Epithelial cell of prostate (primary cell): ENCODE results near the gene SFTPA1.
"Not testable (repeated sequence)": the region's sequence is repeated elsewhere in the genome, so short reads cannot be mapped to it uniquely, and the experiment has no call there.

ENCODE experiments used
- DNase-seq: peaks from one replicate; pipeline ENCODE4 v3.0.0-alpha.2; 2011; ENCODE audit warnings: low read depth, low spot score
- H3K27ac ChIP-seq: fragments of 450-650 bp; 2 replicates; pipeline ENCODE4 v1.5.1; 2017; ENCODE audit warnings: mild to moderate bottlenecking

Gene SFTPA1

GRCh38 chr10:79610601-79611191, at the start of gene SFTPA1:
Gene SFTPA1, plus strand, starts transcription at chr10:79610939. Its CDS starts 887 bp downstream, at chr10:79611826.
- DNase-seq, result no peak
- H3K27ac ChIP-seq, result no peak within 1 kb of the TSS

DNA sequence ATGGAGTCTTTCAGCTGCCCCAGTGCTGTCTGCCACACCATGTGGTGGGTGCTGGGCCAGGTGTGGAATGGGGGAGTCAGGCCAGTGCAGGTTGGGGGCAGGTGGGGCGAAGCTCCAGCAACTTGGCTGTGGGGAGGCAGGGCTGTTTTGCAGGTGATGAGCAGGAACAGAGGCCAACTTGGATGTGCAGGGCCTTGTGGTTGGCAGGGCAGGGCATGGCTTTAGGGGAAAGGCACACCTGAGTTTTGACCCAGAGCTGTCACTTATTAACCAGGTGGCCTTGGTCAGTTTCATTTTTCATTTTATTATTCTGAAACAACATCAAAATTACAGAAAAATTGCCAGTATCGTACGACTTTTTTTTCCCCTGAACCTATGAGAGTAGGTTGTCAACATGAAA, 49.5 kb upstream of the SFTPA1 start:
- no peak for DNase-seq
- H3K27ac ChIP-seq, result no peak overlapping the region

DNA sequence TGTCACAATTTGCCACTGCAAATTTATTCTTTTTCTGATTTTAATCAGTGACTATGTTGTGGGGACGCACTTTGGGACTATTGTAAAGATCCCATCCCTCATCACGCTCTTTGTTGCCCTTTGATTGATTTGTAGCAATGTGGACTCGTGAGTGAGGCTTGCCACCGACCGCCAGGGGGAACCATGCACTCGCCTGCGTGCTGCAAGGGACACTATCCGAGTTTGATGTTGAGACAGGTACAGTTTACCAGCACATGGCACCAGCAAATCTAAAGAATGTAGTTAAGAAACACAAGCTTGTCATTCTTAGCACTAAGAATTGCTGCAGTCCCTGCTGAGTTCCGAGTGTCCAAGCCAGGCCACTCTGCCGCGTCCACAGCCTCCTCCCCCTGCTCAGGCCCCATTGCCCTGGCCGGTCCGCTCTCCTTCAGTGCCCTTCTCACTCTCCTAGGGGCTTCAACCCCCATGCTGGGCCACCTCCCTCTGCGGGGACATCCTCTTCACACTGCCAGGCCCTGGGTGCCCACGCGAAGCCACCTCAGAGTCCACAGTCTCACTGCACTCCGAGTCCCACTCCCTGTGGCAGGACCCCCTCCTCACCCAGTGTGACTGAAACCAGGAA, 48.5 kb upstream of the SFTPA1 start:
- no peak overlapping the region for H3K27ac ChIP-seq
- DNase-seq, result no peak

DNA sequence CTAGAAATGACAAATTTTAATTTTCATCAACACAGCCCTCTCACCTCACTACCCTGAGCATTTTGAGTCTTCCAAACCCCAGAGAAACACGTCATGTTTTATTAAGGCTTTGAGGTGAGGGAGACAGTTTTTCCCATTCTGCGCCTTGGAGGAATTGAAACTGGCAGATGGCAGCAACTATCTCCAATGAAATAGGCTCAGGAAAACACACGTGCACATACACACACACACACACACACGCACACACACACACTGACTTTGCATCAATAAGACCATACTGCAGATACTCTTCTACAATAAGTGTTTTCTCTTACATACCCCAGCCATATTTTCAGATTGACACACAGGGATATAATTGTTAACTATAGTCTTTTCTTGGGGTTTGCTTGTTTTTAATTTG, 47.3 kb upstream of the SFTPA1 start:
- no peak overlapping the region for H3K27ac ChIP-seq
- DNase-seq, result no peak

GRCh38 chr10:79570624-79571023, 40.1 kb upstream of the SFTPA1 start:
- not testable (repeated sequence) for DNase-seq, H3K27ac ChIP-seq

GRCh38 chr10:79579361-79579760, 31.4 kb upstream of the SFTPA1 start:
- H3K27ac ChIP-seq, result no peak overlapping the region
- no peak for DNase-seq

GRCh38 chr10:79581044-79581443, 29.7 kb upstream of the SFTPA1 start:
- no peak overlapping the region for H3K27ac ChIP-seq
- DNase-seq, result no peak

DNA sequence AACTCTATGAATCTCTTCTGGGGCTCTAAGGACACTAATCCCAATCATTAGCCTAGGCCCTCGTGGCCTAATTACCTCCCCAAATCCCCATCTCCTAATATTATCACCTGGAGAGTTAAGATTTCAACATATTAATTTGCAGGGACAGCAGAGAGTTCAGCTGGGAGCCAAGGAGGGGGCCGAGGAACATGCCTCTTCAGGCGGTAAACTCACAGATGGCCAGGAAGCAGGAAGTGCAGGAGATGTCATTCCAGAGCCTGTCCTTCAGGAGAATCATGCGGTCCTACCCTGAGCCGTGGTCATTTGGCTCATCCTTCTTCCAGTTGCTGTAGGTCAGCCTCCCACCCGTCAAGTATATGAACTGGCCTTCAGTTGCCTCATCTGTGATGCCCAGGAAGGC, 28.6 kb upstream of the SFTPA1 start:
- H3K27ac ChIP-seq, result no peak overlapping the region
- DNase-seq, result no peak

DNA sequence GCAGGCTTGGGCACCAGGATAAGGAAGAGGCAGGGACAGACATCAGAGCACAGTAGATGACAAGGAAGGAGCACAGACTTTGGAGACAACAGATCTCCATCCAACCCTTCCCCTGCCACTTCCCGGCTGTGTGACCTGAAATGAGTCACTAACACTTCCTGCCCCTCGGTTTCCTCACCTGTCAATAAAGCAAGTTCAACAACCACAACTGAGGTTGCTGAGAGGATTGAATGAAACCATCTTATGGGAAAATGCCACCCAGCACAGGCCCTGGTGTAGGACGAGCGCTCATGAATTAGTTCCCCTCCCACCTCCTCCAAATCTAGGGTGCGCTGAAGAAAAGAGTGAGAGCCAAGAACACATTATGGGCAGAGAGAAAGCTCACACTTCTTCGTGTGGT, 27.8 kb upstream of the SFTPA1 start:
- not testable (repeated sequence) for H3K27ac ChIP-seq, DNase-seq

DNA sequence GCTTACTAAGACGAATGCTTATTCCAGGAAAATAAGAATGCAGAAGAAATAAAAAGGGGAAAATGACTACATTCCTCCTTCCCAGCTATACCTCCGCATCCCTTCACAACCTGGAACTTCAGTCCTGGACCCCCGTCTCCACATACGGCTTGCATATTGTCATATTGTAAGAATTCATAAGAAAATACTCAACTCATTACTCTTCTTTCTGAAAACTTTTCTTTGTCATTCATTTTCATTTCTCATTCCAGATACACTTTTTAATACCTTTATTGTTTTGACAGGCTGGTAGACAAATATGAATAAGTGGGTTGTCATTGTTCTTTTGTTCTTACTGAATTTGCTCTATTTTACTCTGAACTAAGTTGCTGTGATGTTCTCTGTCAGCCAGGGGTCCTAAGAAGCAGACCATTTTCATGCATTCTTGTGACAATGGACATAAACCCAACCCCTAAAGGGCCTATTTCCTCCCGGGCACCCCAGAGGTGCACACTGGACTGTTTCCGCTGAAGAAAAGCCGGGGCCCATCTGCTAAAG, 27.2 kb upstream of the SFTPA1 start:
- no peak overlapping the region for H3K27ac ChIP-seq
- DNase-seq, result no peak

DNA sequence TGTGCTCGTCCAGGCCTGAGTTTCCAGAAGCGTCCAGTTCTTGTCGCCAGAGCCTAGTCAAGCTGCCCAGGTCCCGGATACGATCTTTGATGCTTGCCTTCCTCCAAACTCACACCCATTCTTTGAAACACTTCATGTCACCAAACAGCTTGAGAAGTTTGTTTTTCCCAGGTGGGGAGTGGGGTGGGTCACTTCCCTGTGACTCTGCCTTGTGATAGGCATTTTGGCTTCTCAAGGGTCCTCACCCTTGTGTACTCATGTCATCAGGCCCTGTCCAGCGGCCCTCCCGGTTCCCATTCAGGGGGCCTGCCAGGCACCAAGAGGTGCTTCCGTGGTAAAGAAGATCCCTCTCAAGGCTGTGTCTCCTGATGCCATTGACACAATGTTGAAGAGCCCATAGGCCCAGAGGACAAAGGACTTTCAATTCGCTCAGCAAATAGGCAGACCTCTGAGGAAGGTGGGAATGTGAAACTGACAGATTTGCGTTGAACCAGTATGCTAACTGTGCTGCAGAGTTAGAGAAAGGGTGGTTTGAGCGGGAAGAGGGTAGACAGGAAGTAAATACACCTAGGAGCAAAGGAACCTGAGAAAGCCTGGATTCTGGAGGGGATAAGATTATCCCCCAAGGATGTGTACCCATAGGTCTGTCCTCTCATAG, 24.7 kb upstream of the SFTPA1 start:
- no peak for DNase-seq
- H3K27ac ChIP-seq, result no peak overlapping the region

GRCh38 chr10:79586933-79587332, 23.8 kb upstream of the SFTPA1 start:
- H3K27ac ChIP-seq, result no peak overlapping the region
- DNase-seq, result no peak

DNA sequence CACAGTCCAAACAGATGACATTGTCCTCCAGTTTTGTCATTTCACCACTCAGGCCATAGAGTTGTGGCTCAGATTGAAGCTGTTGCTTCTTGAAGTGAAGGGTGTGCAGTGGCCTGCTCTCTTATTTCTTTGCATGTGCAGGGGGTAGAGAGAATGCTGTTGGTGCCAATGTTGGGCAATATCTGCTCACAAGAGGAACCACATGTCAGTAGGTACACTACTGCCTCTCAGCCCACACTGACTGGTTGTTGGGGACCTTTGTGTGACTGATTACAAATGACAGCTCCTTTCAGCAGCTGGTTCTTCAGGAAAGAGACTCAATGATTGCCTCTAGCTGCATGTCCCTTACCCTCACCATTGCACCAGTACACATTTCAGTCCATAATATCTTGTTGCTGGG, 21.9 kb upstream of the SFTPA1 start:
- no peak overlapping the region for H3K27ac ChIP-seq
- no peak for DNase-seq

- no peak for DNase-seq
- H3K27ac ChIP-seq, result no peak overlapping the region
Measured at GRCh38 chr10:79593377-79593776, 17.4 kb upstream of the SFTPA1 start.

GRCh38 chr10:79594565-79594964, 16.2 kb upstream of the SFTPA1 start:
- H3K27ac ChIP-seq, DNase-seq: not testable (repeated sequence)

- H3K27ac ChIP-seq, result no peak overlapping the region
- no peak for DNase-seq
Measured at GRCh38 chr10:79595510-79595909, 15.2 kb upstream of the SFTPA1 start.

DNA sequence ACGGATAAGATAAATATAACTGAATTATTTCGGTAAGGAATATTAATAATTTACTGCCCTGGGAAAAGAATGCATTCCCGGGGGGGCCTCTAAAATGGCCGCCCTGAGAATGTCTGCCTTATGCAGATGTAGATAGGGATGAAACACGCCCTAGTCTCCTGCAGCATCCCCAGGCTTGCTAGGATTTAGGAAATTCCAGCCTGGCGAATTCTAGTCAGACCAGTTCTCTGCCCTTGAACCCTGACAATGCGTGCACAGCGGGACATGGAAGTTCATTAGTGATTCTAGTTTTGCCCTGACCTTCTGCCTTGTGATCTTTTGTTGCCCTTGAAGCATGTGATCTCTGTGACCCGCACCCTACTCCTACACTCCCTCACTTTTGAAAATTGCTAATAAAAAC, 11.1 kb upstream of the SFTPA1 start:
- DNase-seq, H3K27ac ChIP-seq: not testable (repeated sequence)

DNA sequence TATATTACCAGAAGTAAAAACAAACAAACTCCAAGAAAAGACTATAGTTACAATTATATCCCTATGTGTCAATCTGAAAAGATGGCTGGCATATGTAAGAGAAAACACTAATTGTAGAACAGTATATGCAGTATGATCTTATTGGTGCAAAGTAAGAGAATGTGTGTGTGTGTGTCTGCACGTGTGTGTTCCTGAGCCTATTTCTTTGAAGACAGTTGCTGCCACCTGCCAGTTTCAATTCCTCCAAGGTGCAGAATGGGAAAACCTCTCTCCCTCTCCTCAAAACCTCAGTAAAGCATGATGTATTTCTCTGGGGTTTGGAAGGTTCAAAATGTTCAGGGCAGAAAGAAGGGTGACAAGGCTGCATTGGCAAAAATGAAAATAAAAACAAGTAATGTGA, 8.8 kb upstream of the SFTPA1 start:
- no peak overlapping the region for H3K27ac ChIP-seq
- no peak for DNase-seq

DNA sequence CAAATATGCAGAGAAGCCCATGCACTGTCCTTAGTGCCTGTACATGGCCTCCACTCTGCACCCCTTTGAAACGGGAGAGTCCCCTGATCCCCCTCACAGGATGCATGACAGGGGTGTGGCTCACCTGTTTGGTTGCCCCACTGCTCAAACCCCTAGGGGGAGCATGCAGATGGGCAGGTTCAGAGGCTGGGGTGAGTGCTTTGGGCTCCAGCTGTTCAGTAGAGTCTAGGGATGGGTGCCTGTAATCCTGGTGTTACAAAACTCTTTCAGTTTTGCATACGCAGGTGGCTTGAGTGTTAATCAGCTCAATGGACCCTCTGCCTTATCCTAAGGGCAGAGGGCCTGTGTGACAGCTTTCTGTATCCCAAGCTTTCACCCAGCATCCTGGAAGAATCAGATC, 7.8 kb upstream of the SFTPA1 start:
- no peak for DNase-seq
- H3K27ac ChIP-seq, result no peak overlapping the region

DNA sequence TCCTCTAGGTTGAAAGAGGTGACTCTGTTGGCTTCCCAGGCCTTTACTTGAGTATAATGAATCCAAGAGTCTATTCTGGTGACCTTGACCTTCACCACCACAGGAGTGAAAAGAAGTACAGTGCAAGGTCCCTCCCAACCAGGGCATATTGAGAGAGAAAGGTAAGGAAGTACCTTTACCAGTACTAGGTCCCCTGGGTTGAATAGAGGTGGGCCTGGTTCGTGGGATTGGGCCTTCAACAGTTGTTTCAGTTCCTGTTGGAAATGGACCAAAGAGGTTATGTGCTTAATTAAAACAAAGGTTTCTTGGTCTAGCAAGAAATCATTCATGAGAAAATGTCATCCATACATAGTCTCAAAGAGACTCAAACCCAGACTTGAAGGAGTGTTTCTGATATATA, 6.4 kb upstream of the SFTPA1 start:
- H3K27ac ChIP-seq, result no peak overlapping the region
- DNase-seq, result no peak

GRCh38 chr10:79605308-79605707, 5.4 kb upstream of the SFTPA1 start:
- H3K27ac ChIP-seq, result no peak overlapping the region
- no peak for DNase-seq
